Glutamatergic neuron (in vitro differentiated cells): Measurements from ENCODE around the gene POU2F2. TPM values are rescaled to one million over a fixed set of nuclear protein-coding genes. Genes with fewer than 3 reads are reported as not detected.

ENCODE experiments used
- DNase-seq: peaks from one replicate; pipeline ENCODE4 v3.0.0; 2022
- H3K27ac Mint-ChIP-seq: one replicate; pipeline ENCODE4 v1.8.0; 2020; ENCODE audit warnings: mild to moderate bottlenecking, mixed read lengths, inconsistent platforms; ENCODE audit not compliant: unreplicated experiment
- H3K27me3 Mint-ChIP-seq: one replicate; pipeline ENCODE4 v1.8.0; 2020; ENCODE audit warnings: mild to moderate bottlenecking, moderate library complexity, mixed read lengths, inconsistent platforms; ENCODE audit not compliant: unreplicated experiment
- H3K36me3 Mint-ChIP-seq: one replicate; pipeline ENCODE4 v1.8.0; 2020; ENCODE audit warnings: mild to moderate bottlenecking, mixed read lengths, inconsistent platforms; ENCODE audit not compliant: unreplicated experiment
- H3K4me1 Mint-ChIP-seq: one replicate; pipeline ENCODE4 v1.8.0; 2020; ENCODE audit warnings: mild to moderate bottlenecking, low read depth, mixed read lengths, inconsistent platforms; ENCODE audit not compliant: unreplicated experiment
- H3K4me3 Mint-ChIP-seq: one replicate; pipeline ENCODE4 v1.8.0; 2020; ENCODE audit warnings: mild to moderate bottlenecking, mixed read lengths, inconsistent platforms; ENCODE audit not compliant: unreplicated experiment
- H3K9me3 Mint-ChIP-seq: one replicate; pipeline ENCODE4 v1.8.0; 2020; ENCODE audit warnings: mild to moderate bottlenecking, moderate library complexity, mixed read lengths, inconsistent platforms; ENCODE audit not compliant: unreplicated experiment
- CTCF ChIP-seq: fragments of 200-600 bp; sonication (generic); IDR thresholded peaks from one replicate; pipeline ENCODE4 v1.5.0; 2021; ENCODE audit not compliant: partially characterized antibody, unreplicated experiment
- total RNA-seq: library from RNA; stranded (reverse); fragmentation: NEBNext Ultra II Directional; extraction: Animal tissue kit (Norgen Biotek cat#: 25700); gene quantifications from one replicate; pipeline ENCODE4 v1.2.1, GENCODE V29; 2021; ENCODE audit not compliant: unreplicated experiment

Gene POU2F2
- total RNA-seq, 1 donor from 2014 or later: 53.4 TPM

DNA sequence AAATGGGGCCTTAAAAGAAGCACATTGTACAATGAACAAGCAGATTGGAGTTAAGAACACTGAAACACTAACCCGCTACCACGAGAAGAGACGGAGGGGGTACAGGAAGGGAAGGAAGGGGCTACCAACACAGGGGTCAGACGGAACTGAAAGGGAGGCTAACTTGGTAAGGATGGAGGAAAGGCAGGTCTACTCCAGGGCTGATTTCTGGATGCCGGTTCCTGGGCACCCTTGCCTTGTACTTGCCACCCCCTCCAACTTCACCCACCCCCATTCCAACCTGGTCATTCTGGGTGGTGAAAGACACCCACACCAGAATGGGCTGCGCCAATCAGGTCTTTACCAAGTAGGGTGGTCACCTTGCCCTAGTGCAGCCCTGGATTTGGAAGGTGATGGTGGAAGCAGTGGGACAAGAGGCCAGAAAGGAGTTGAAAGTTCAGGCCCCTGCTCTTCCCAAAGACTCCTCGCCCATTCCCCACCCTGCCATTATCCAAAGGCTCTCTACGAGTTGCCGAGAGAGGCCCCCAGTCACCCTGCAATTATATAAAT is 46.0 kb downstream of the POU2F2 start:
- TF ChIP-seq CTCF: no peak
- H3K9me3 Mint-ChIP-seq: peaks cover 9% of the 10 kb centered on the region
- no peak for DNase-seq
- peaks cover 9% of the 10 kb centered on the region for H3K27me3 Mint-ChIP-seq
- no peak overlapping the region for H3K27ac Mint-ChIP-seq
- H3K4me1 Mint-ChIP-seq: peaks cover 17% of the 10 kb centered on the region
- H3K36me3 Mint-ChIP-seq: no peaks in the 10 kb centered on the region
- H3K4me3 Mint-ChIP-seq: no peak overlapping the region

GRCh38 chr19:42083537-42083936 is 48.7 kb downstream of the POU2F2 start:
- Mint-ChIP-seq H3K4me1 (peaks cover 7% of the 10 kb centered on the region), H3K9me3 (peaks cover 8% of the 10 kb centered on the region), H3K27me3 (peaks cover 11% of the 10 kb centered on the region), H3K27ac (no peak overlapping the region), H3K36me3 (no peaks in the 10 kb centered on the region), H3K4me3 (no peak overlapping the region)
- TF ChIP-seq CTCF: no peak
- no peak for DNase-seq

GRCh38 chr19:42081584-42082203 is 50.6 kb downstream of the POU2F2 start:
- Mint-ChIP-seq H3K4me1 (peaks cover 18% of the 10 kb centered on the region), H3K9me3 (peaks cover 14% of the 10 kb centered on the region), H3K4me3 (no peak overlapping the region), H3K27ac (no peak overlapping the region), H3K27me3 (peaks cover 21% of the 10 kb centered on the region), H3K36me3 (no peaks in the 10 kb centered on the region)
- no peak for DNase-seq
- TF ChIP-seq CTCF: peak; percentile 34

GRCh38 chr19:42080764-42081375 is 51.4 kb downstream of the POU2F2 start:
- DNase-seq: no peak
- peaks cover 25% of the 10 kb centered on the region for H3K27me3 Mint-ChIP-seq
- H3K4me1 Mint-ChIP-seq: peaks cover 17% of the 10 kb centered on the region
- no peak overlapping the region for H3K4me3 Mint-ChIP-seq
- no peaks in the 10 kb centered on the region for H3K36me3 Mint-ChIP-seq
- no peak overlapping the region for H3K27ac Mint-ChIP-seq
- no peak for TF ChIP-seq CTCF
- peaks cover 19% of the 10 kb centered on the region for H3K9me3 Mint-ChIP-seq
